Left cardiac atrium (tissue), 4 donors: Measurements from ENCODE around the gene CNFN. TPM values are rescaled to one million over a fixed set of nuclear protein-coding genes. Genes with fewer than 3 reads are reported as not detected.

Experiments
- ATAC-seq, 2 donors: fragments of 200-7000 bp; cut with Tn5 transposase; one replicate each; pipeline ENCODE4 v1.9.1; 2020; ENCODE audit warnings: mild to moderate bottlenecking in 2 of 2, moderate library complexity in 2 of 2
- DNase-seq: peaks from one replicate; pipeline ENCODE4 v3.0.0-alpha.2; 2020
- intact Hi-C, 2 donors: fragments of 100-400 bp; cut with DNase I; formaldehyde crosslinking; loops; one replicate each; pipeline versions ENCODE4 v1.14.1 to v1.15.1; 2022 to 2023
- total RNA-seq, 2 donors: library from RNA; stranded (reverse); fragmentation: NEBNext Ultra II Directional; extraction: Animal tissue kit (Norgen Biotek cat#: 25700); gene quantifications; one replicate each; pipeline ENCODE4 v1.2.1, GENCODE V29; 2021
- donor health status: DM: no; HTN: yes; CAD: no.
- donor health status: DM: no; HTN: yes; CAD: no; lungs with severe emphysema.
- donor health status: DM: yes; HTN: yes; CAD: no.
- donor health status: Dilated cardiomyopathy.

CNFN gene
- total RNA-seq, 2 donors from 2014 or later = 0.97 TPM; not detected in 1

- ATAC-seq (no peak), DNase-seq (no peak)
- intact Hi-C loops = no loop called here
Observed at GRCh38 chr19:42380155-42380554, 9.9 kb downstream of the CNFN start.

- no peak for ATAC-seq
- no peak for DNase-seq
- intact Hi-C loops = no loop called here
Observed at GRCh38 chr19:42378225-42379215, 11.6 kb downstream of the CNFN start.

- intact Hi-C loops = no loop called here
- DNase-seq (no peak), ATAC-seq (no peak)
Observed at GRCh38 chr19:42376177-42376555, 13.9 kb downstream of the CNFN start.

- intact Hi-C loops = no loop called here
- no peak for ATAC-seq
- no peak for DNase-seq
Observed at GRCh38 chr19:42375415-42376176, 14.5 kb downstream of the CNFN start.

- intact Hi-C loops = no loop called here
- no peak for DNase-seq
- ATAC-seq = no peak
Observed at GRCh38 chr19:42374826-42375376, 15.2 kb downstream of the CNFN start.

- DNase-seq (no peak), ATAC-seq (no peak)
- intact Hi-C loops = no loop called here
Observed at GRCh38 chr19:42370626-42371175, 19.4 kb downstream of the CNFN start.

- ATAC-seq (no peak), DNase-seq (no peak)
- intact Hi-C loops = no loop called here
Observed at GRCh38 chr19:42370068-42370520, 20.0 kb downstream of the CNFN start.

- no peak for ATAC-seq
- no peak for DNase-seq
- intact Hi-C loops = no loop called here
Observed at GRCh38 chr19:42369433-42370067, 20.5 kb downstream of the CNFN start.

- ATAC-seq (no peak), DNase-seq (no peak)
- intact Hi-C loops = no loop called here
Observed at GRCh38 chr19:42368765-42369164, 21.3 kb downstream of the CNFN start.

- DNase-seq = no peak
- intact Hi-C loops = no loop called here
Observed at GRCh38 chr19:42368360-42368759, 21.7 kb downstream of the CNFN start.

GRCh38 chr19:42367929-42368328, 22.2 kb downstream of the CNFN start:
- intact Hi-C loops = no loop called here
- ATAC-seq (no peak), DNase-seq (no peak)

More at GRCh38 chr19:42368360-42368759, 21.7 kb downstream of the CNFN start:
- no peak for ATAC-seq

GRCh38 chr19:42366673-42367072, 23.4 kb downstream of the CNFN start:
- intact Hi-C loops = no loop called here
- DNase-seq (no peak), ATAC-seq (peak; percentile 28 to 47)

- intact Hi-C loops = no loop called here
- no peak for DNase-seq
- ATAC-seq = no peak
Observed at GRCh38 chr19:42363614-42364346, 26.3 kb downstream of the CNFN start.

GRCh38 chr19:42362891-42363440, 27.1 kb downstream of the CNFN start:
- DNase-seq = no peak
- intact Hi-C loops = no loop called here
- no peak for ATAC-seq

- DNase-seq (no peak), ATAC-seq (no peak)
- intact Hi-C loops = no loop called here
Observed at GRCh38 chr19:42362342-42362741, 27.8 kb downstream of the CNFN start.

GRCh38 chr19:42361545-42361910, 28.6 kb downstream of the CNFN start:
- ATAC-seq (no peak), DNase-seq (no peak)
- intact Hi-C loops = no loop called here

- intact Hi-C loops = no loop called here
- DNase-seq (no peak), ATAC-seq (no peak)
Observed at GRCh38 chr19:42360787-42361544, 29.1 kb downstream of the CNFN start.

GRCh38 chr19:42357290-42357689, 32.8 kb downstream of the CNFN start:
- ATAC-seq (no peak), DNase-seq (no peak)
- intact Hi-C loops = no loop called here
